Measurements from ENCODE around the gene BMAL1.

GRCh38 chr11:13283636-13284035 is 6.0 kb downstream of the BMAL1 start:
- TF ChIP-seq EP300 (IDR thresholded peaks at IDR 0.05; ENCODE audit: borderline replicate concordance) (no peak), REST (IDR thresholded peaks at IDR 0.05; ENCODE audit: low read depth) (no peak), TAF1 (IDR thresholded peaks at IDR 0.05; ENCODE audit: low read depth) (no peak), YY1 (IDR thresholded peaks at IDR 0.05; ENCODE audit: low read depth) (no peak), RAD21 (IDR thresholded peaks at IDR 0.05; ENCODE audit: low read depth) (no peak), EGR1 (IDR thresholded peaks at IDR 0.05) (no peak), MAX (IDR thresholded peaks at IDR 0.05) (no peak), CEBPB (IDR thresholded peaks at IDR 0.05) (no peak), USF1 (IDR thresholded peaks at IDR 0.05) (no peak)
